ENCODE data around the gene CES4A.
"Not testable (repeated sequence)": the region's sequence is repeated elsewhere in the genome, so short reads cannot be mapped to it uniquely, and the experiment has no call there.

CES4A gene

DNA sequence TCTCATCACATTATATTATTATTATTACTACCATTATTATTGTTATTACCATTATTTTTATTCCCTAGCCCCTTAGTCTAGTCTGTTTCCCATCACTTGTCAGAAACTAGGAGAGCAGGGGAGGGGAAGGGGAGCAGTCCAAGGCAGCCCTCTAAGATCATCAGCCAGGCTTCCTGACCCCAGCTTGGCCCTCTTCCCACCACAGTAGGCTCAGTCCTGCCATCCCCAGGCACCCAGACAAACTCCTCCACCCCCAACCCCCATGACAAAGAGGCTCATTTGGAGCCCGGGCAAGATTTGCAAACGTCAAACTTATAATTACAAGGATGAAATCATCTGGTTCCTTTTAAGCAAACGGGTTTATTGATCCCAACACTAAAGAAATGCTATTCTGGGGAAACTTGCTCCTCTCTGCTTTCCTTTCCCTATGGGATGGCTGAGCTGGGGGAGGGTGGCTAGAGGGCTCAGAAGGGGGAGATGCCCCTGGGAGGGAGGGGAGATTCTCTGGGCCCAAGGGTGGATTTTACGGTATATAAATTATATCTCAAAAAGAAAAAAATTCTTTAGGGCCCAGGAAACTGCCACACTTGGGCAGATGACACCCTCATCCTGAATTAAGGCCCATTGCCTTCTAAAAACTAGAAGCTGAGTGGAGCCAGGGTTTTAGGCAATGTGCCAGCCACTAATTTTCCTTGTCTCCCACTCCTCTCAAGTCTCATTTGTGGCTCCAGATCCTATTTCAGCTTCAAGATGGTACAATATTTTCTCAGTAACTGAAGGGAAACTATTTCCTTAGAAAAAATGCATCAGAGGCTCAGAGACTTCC, 36.2 kb downstream of the CES4A start:
- DNase-seq = no peak

GRCh38 chr16:67025210-67025550, 36.8 kb downstream of the CES4A start:
- DNase-seq = no peak

- DNase-seq = no peak
These were observed 38.2 kb downstream of the CES4A start for GRCh38 chr16:67026570-67026969.

DNA sequence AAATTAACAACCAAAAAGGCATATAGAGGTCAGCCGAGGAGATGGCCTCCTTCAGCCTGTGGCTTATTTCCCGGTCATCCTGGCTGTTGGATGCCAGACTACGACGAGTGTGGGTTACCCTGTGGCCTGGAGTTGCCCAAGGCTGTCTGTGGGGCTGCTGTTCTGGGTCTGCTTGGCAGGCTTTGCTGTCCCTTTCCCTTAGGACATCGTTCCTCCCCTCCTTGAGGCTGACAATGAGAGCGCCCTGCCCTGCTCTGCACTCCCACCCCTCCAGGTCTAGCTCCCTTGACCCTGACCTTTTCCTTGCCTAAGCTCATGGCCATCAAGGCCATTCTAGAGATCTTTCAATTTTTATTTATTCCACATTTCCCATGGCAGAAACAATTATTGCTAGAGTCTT, 38.7 kb downstream of the CES4A start:
- DNase-seq = no peak

DNA sequence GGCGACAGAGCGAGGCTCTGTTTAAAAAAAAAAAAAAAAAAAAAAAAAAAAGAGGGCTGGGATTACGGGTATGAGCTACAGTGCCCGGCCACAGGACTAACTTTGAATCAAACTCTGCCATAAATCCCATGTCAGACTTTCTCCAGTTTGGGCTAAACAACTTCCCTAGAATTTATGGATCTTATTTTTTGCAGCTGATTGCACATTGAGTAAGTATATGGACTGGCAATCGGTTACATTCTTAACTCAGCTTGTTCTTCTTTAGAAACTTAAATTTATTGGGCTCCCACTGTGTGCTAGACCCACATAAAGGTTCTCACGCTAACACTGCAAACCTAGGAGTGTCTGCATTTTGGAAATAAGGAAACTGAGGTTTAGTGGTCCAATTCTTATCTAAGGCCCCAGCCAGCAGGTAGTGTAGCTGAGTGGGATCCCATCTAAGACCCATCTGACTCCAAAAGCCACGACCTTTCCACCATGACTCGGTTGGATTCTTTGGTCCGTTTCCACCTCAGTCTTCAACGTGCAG, 39.8 kb downstream of the CES4A start:
- no peak for DNase-seq

GRCh38 chr16:67028696-67029253, 40.4 kb downstream of the CES4A start, which contains the start of gene CBFB:
CBFB (plus strand) TSS chr16:67029149; CDS start chr16:67029408, 259 bp downstream.
- peak; percentile 86 for DNase-seq

DNA sequence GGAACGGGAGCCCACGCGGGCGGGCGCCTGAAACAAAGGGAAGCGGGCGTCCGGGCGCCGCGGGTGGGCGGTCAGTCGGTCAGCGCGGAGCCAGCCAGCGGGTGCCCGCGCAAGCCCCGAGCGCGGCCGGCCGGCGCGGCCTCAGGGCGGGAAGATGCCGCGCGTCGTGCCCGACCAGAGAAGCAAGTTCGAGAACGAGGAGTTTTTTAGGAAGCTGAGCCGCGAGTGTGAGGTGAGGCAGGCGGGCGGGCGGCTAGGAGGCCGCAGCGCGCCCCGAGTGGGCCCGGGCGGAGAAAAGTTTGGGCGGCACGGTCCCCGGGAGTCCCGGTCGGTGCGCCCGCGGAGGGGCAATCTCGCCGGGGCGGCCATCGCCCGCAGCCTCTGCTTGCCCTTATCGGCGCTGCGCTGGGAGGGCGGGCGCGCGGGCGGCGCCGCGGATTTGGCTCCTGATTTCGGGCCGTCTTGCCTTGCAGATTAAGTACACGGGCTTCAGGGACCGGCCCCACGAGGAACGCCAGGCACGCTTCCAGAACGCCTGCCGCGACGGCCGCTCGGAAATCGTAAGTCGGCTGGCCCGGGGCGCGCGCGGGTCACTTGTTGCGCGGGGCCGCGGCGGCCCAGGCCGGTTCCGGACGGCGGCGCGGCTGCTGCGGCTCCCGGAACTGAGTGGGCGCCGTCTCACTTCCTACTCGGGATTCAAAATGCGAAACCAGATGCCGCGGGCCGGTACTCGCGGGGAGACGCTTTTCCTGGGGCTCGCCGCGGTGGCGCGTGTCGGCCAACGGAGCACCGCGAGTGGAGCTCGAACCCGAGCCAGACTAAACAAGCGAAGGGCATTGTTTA, 41.1 kb downstream of the CES4A start:
- DNase-seq = no peak

- DNase-seq = no peak
These were observed 42.0 kb downstream of the CES4A start for GRCh38 chr16:67030221-67030962.

- DNase-seq = no peak
These were observed 46.1 kb downstream of the CES4A start for GRCh38 chr16:67034487-67034886.

- no peak for DNase-seq
These were observed 47.0 kb downstream of the CES4A start for GRCh38 chr16:67035364-67035763.

DNA sequence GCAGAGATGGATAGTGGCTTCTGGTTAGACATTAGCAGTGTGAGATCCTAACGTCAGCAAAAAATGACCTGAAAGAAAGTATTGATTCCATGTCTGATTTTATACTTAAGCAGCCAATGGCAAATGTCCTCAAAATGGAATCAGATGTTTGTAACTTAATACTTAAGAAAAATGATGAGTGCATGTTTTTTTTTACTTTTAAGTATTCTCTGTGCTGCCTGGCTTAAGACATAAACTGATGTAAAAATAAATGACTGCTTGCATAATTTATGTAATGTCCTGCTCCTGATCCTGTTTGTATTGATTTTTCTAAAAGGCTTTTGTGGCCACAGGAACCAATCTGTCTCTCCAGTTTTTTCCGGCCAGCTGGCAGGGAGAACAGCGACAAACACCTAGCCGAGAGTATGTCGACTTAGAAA, 47.9 kb downstream of the CES4A start:
- no peak for DNase-seq

GRCh38 chr16:67039260-67040020, 51.1 kb downstream of the CES4A start:
- no peak for DNase-seq

- DNase-seq = no peak
These were observed 51.8 kb downstream of the CES4A start for GRCh38 chr16:67040166-67040565.

DNA sequence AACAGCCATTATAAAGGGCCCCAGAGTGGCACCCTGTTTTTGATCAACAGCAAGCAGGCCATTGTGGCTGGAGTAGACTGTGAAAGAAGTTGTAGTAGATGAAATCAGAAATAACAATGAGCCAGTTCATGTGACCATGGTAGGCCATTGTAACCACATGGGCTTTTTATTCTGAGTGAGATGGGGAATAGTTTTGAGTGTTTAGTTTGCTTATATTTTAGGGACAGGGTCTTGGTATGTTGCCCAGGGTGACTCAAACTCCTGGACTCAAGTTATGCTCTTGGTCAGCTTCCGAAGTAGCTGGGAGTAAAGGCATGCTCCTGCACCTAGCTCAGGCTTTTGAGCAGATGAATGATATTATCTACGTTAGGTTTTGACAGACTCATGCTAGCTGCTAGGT, 52.5 kb downstream of the CES4A start:
- DNase-seq = no peak

DNA sequence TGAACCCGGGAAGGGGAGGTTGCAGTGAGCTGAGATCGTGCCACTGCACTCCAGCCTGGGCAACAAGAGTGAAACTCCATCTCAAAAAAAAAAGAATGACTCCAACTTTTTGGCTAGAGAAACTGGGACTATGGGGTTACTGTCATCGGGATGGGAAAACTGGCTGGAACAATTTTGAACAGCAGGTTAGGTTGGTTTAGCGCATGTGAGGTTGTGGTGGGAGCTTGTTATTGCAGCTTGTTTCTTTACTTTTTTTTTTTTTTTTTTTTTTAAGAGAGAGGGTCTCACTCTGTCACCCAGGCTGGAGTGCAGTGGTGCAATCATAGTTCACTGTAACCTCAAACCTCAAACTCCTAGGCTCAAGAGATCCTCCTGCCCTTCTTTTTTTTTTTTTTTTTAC, 53.1 kb downstream of the CES4A start:
- DNase-seq = not testable (repeated sequence)

DNA sequence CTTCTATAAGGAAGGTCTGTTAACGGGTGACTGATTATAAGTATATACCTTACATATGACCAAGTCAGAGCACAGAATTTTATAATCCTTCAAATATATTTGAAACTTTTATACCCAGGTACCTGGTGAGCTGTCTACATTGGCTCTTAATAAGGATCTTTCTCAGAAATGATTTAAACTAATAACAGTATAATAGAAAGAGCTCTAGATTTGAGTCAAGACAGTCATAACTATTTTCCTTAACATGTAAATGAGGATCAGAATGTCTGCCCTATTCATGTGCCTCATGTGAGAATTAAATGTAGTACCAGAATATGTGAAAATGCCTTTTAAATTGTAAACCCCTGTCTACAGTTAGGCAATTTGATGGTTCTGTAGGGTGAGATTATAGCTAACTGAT, 55.0 kb downstream of the CES4A start:
- no peak for DNase-seq

DNA sequence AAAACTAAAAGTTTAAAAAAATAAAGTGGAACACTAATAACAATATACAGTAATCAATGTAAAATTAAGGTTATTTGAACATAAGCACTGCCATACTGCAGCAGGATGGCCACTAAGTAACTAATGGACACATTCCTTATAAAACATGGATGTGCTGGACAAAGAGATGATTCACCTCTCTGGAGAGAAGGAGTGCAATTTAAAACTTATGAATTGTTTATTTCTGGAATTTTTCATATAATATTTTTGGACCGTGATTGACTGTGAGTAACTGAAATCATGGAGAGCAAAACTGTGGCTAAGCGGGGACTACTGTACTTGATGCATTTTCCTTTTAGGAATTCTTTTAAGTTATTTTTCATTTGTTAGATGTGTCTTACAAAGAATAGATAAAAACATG, 62.4 kb downstream of the CES4A start:
- no peak for DNase-seq

DNA sequence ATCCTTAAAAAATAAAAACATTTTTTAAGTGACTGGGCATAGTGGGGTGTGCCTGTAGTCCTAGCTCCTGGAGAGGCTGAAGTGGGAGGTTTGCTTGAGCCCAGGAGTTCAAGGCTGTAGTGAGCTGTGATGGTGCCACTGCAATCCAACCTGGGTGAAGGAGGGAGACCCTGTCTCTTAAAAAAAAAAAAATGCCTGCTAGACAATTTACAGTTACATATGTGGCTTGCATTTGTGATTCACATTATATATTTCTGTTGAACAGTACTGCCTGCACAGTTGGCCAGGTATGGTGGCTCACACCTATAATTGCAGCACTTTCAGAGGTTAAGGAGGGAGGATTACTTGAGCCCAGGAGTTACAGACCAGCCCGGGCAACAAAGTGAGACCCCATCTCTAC, 64.0 kb downstream of the CES4A start:
- no peak for DNase-seq

DNA sequence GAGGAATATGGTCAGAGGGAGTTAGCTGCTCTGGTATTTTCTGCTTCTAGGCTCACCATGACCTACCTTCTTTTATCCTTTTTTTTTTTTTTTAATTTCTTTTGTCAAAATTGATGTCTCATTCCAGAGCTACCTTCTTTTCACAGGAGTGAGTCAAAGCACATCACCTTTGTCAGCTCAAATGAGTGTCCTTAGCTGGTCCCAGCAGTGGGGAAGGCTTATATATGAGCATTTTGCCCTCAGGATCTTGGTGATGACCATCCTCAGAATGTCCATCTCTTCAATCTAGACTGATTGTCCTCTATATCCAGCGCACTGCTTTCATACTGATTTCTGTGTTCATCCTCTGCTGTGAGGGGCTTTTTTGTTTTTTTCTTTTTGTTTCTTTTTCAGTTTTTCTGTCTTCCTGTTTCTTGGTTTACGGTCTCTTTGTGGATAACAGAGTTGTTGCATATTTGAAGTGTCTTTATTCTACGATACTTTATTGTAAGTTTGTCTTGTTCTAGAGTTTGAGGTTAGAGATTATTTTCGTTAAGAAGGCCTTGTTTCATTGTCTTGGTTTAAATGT, 65.5 kb downstream of the CES4A start:
- no peak for DNase-seq

DNA sequence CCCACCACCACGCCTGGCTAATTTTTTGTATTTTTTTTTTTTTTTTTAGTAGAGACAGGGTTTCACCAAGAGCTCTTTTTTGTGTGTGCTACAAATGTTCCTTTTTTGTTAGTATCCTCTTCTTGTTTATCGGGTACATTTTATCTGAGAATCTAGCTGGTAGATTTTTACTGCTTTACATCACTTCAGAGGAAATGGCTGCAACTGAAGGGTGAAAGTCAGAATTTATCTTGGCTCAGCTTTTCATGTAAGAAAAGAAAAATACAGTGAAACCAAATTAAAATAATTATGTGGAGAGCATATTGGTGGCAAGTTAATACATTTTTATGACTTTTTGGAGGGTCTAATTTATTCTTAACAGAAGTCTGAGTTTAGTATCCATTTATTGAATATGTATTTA, 66.5 kb downstream of the CES4A start:
- no peak for DNase-seq

- DNase-seq = no peak
These were observed 67.5 kb downstream of the CES4A start for GRCh38 chr16:67055712-67056487.

All from NCI-H2107 (cell line).